HG03520 (cell line): Measurements from ENCODE around the gene SEC24D.

ENCODE experiments used
- ATAC-seq: cut with Tn5 transposase; IDR thresholded peaks from one replicate; pipeline ENCODE4 v1.9.1; 2021; ENCODE audit warnings: mild to moderate bottlenecking, moderate library complexity; ENCODE audit not compliant: unreplicated experiment

Gene SEC24D

DNA sequence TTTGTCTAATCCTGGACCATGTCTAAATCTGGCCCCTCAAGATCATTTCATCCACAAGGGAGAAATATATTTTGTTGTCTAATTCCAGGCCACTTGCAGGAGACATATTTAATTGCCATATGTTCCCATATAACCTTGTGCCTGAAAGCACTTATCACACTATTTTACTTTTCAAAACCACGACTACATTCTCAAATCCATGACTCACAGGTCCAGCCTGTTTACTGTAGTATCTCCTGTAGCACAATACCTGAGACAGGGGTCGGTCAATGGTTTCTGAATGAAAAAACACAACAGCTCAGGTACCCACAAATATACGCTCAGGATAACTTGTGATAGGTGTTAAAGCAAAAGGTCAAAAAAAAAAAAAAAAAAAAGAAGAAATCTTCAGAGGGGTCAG is 60.9 kb downstream of the SEC24D start:
- ATAC-seq, result no peak

DNA sequence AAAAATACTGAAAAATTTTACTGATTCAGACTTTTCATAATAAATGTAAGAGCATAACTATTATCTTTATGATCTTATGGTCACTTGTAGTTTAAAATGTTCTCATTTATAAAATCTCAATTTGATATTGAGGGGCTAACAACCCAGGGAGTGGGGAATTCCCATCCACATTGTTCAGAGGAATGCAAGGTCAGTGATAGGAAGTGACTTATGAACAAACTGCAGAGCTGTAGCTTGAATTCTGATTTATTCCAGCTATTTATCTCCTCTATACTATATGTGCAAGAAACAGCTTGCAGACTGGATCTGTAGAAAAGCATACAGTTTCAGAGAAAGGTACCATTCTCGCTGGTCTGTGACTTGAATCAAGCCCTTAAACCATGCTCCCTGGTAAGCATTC is 61.6 kb downstream of the SEC24D start:
- no peak for ATAC-seq

DNA sequence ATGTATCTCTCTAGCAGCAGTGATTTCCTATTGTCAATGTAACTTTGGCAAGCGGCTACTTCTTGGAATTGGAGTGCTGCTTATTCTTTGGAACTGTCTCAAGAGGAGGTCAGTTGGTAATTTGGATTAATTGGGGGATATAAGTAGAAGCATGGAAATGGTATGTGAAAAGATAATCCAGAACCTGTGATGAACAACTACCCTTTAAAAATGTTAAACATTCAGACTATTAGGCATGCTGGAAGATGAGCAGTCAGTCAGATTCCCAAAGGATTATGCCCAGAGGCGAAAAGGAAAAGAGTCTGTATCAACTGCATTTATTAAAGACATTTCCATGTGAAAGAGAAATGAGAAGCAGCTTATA is 62.5 kb downstream of the SEC24D start:
- no peak for ATAC-seq

DNA sequence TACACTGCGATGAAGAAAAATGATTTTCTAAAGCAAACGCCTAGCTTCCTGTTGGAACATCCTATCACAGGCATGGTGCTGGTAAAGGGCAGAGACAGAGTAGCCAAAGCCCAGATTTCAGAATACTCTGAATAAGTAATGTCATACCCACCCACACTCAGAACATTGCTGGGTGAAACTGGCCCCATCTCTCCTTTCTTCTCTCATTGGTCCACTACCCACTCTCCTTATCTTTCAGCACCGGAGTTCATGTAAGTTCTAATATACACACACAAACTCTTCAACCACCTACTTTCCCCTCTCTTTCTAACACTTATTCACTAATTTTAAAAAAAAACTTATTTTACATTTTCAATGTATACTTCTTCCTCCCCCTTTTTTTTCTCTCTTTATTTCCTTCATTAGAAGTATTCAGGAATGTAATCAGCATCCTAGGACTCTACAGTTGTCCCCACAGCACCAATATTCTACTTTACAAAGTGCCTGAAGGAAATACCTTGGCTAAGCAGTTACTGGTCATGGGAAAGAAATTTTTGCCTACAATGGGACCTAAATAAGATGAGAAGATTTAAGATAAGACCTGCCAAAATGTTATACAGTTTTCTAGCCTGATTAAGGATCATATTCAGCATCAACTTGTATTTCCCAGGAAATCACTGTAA is 63.0 kb downstream of the SEC24D start:
- ATAC-seq, result no peak

DNA sequence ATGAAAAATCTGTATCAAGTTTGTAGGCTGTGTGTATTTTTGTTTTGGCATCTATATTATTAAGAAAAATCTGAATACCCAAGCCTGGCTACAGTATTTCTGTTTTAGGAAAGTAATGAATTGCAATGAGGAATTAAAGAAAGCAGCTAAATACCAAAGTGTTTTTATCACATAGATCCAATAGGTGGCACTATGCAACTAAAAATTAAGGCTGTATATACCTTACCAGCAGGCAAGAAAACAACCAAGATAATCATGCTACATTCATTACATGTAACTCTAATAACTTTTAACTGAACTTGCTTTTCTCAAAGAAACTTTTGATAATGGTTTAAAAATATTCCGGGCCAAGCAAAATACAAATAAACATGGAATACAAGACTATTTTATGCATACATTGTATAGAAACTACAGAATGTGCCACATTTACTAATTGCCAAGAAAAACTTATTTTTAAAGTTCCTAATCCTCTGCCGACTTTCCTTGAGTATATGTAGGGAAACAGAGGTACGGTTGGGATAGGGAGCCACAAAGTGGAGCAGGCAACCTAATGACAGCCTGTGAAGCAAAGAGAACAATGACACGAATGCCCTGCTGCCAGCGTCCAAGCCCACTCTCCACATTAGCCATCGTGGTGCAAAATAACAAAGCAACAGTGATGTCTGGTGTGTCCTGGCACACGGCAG is 63.7 kb downstream of the SEC24D start:
- ATAC-seq, result peak; percentile 81

DNA sequence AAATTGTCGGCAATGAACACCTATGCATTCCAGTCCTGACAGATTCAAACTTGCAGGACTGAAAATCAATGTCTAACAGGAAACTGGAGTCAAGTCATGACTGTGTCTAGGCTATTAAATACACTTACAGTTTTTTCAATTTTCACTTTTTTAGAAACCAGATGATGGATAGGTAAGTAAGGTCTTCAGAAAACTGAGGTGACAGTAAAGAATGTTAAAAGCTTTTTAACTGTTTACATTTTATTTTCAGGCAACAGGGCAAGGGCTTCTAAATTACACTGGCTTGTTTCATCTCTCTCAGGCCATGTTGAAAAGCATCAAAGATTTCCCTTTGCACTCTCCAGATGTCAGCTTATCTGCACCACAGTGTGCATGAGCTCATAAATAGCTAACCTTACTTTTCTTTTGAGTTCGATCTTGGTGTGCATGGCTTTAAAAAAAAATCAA is 65.2 kb downstream of the SEC24D start:
- no peak for ATAC-seq

DNA sequence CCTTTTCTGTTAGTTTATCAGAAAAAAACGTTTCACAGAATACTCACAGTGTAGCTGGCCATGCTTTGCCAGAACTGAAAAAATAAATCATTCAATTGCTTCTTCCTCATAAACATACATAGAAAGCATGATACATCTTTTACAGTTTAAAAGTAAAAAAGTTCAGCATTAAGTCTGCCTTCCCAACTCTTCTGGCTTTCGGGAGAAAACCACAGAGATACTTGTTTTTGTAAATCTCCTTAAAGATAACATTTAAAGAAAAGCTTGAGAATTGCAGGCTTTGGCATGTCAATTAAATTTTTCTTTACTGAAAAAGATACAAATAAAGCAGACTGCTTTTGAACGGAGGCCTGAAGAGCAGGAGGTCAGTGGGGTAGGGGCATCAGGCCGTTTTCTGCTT is 66.8 kb downstream of the SEC24D start:
- no peak for ATAC-seq

DNA sequence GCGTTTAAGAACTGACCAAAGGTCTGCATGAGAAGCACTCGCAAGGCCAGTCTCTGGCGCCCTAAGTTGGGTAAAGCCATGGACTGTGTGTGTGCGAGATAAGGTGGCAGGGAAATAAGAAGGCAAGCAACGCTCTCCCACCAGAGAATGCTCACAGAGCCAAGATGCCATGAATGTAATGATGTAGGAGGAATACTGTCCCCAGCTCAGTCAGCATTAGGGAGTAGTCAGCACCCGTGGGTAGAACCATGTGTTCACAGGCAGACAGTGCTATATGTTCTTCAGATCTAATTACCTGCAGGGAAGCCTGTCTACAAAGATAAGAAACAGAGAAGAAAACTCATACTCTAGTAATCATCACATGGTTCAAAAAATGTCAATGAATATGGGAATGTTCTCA is 68.8 kb downstream of the SEC24D start:
- no peak for ATAC-seq

DNA sequence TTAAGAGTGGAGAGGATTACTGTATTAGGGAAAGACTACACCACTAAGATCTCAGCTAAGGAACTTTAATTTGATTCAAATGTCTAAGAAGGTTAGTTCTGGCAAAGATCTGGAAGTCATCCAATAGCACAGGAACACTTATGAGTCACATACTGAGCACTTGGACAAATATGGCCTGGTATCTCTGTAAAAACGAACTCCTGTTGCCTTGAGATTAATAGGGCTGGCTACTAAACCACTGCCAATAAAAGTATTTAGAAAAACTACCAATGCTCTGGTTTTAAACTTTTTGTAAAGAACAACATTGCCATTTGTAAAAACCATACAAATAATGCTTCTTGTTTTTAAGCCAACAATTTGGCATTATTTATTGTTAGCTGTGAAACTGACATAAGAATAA is 70.5 kb downstream of the SEC24D start:
- no peak for ATAC-seq

DNA sequence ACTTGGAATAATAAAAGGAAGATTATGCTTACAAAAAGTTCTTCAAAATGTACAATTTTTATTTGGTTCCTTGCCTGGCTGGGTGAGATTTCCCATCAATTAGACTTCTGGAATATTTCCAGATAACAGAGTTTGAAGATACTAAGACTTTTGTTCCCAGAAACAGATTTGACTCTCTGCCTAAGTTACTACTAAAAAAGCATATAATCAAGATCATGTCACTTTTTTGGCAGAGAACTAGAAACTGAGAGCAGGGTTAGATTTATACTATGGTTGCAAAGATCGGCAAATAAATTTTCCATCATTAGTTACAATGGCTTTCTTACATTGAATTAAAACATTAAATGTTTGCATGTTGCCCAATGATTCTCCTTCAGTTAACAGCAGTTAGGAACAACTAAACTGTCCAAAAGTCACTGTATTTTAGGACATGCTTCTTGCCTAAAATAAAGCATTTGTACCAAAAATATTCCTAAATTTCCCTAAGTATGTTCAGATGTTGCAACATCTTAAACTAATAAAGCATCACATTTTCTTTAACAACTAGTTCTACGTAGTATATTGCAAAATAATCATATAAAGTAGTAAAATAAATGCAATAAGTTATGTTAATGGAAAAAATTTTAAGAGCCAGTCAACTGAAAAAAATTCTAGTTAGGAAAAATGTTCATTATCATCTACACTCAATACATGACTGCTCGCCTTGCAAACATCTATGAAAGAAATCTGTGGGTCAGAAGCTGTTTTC is 73.0 kb downstream of the SEC24D start:
- no peak for ATAC-seq

DNA sequence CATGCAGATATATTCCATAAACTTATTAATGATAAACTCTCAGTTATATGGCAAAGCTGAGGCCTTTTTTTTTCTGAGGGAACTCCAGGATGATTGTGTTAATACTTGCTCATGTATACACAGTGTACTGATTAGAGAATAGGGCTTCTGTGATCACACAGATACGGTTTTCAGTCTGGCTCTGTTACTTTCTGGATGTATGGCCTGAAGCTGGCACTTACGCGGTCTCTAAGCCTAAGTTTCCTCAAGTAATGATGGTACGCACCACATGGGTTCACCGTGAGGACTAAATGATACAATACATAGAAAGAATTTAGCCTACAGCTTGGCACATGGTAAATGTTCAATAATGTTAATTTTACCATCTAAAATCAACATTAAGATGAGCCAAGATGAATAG is 73.8 kb downstream of the SEC24D start:
- no peak for ATAC-seq

DNA sequence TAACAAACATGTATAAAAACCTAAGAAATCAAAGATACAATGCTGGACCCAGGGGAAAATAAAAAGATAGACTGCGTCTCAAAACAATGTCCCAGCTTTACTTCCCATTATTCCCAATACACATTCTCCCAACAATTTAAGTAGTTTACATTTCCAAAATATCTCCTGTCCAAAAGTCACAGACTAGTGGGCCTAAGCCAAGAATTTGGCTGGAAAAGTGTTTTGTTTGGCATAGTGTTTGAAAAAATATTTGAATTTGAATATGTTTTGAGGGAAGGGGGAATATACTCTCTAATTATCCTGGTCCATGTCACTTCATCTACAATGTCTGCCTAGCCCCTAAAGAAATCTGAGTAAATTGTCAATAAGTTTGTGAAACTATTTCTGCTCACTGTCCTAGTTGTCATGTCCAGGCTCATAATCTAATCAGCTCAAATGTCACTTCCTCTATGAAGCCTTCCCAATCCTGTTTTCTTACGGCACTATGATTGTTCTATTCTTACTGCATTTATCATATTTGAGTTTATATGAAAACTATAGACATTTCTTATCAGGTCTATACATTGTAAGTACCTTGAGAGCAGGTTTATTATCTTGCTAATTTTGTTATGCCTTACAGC is 74.4 kb downstream of the SEC24D start:
- ATAC-seq, result no peak

DNA sequence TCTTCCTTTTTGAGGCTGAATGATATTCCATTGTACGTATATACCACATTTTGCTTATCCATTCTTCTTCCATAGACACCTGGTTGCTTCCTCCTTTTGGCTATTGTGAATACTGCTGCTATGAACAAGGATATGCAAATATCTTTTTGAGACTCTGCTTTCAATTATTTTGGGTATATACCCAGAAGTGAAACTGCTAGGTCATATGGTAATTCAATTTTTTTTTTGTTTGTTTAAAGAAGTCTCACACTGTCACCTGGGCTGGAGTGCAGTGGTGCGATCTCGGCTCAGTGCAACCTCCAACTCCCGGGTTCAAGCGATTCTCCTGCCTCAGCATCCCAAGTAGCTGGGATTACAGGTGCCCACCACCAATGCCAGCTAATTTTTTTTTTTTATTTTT is 75.4 kb downstream of the SEC24D start:
- peak; percentile 99 for ATAC-seq

DNA sequence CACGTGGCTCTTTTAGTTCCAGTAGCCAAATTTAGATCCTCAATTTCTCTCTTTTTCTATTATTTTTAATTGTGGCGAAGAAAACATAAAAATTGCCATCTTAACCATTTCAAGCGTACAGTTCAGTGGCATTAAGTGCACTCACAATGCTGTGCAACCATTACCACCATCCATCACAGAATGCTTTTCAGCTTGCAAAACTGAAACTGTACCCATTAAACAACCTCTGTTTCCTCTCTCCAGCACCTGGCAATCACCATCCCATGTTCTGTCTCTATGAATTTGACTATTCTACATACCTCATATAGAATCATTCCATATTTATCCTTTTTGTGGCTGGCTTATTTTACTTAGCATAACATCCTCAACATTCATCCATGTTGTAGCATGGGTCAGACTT is 75.8 kb downstream of the SEC24D start:
- ATAC-seq, result peak; percentile 17

DNA sequence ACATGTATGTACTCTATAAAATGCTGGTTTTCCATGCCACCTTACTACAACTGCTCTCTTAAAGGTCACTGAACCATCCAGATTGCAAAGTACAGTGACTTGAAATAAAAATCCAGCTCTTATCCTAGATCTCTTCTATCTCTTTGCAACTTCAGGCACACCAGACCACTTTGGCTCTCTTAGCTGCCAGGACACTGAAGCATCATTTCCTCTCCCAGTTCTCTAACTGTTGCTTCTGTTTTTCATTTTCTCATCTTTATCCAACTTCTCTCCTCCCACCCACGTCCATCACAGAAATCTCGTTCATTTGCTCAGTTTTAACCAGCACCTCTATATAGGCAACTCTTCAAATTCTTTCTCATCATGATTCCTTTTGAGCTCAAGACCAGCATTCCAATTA is 76.4 kb downstream of the SEC24D start:
- no peak for ATAC-seq

DNA sequence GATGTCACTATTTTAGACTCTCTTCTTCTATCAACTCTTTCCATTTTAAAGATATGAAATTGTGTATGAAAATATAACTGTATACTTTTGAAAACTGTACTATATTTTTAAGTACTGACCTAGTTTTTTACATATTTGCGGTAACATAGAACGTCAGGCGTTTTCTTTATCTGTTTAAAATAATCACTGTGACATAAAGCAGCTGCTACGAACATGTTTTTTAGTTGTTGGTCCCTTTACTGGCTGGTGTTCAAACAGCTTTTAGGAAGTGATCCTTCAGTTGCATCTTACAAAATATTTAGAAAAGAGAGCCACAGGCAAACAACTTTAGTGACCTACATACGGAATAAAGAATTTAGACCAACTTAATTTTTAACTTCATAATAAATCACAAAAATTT is 77.6 kb downstream of the SEC24D start:
- ATAC-seq, result no peak

DNA sequence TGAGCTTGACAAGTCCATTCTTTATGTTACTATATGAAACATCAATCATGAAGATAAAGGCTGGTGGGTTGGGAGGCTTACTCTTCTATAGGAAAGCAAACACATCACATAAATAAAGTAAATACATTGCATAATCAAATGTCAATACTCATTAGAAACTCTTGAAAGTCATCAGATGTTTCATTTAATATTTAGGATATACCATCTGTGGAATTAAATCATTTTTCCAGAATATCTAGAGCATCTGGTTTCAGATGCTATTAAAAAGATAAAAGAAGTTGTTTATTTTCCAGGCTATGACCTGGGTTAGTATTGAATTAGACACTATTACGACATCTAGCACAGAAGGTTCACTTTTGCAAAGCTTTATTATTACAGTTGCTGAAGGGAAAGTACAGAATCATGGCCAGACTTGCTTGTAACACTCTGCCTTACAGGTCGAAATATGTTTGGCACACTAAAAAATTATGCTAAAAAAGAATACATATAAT is 78.1 kb downstream of the SEC24D start:
- ATAC-seq, result no peak

DNA sequence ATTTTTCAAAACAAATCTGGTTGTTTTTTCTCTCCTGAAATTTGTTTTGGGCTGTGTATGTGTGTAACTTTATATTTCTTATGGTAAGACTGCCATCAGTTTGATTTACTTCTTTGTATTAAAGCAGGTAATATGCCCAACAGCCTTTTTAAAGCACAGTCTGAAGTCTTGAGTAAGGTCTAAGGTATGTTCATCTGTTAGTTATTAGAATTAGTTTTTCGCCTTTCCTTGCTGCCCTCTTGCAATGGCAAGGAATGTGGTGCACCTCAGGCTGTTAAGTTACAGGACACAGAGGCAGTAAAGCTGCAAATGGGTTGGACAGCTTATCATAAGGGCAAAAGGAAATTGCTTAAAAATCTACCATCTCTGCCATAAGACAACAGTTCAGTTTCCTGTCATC is 79.0 kb downstream of the SEC24D start:
- ATAC-seq, result no peak

DNA sequence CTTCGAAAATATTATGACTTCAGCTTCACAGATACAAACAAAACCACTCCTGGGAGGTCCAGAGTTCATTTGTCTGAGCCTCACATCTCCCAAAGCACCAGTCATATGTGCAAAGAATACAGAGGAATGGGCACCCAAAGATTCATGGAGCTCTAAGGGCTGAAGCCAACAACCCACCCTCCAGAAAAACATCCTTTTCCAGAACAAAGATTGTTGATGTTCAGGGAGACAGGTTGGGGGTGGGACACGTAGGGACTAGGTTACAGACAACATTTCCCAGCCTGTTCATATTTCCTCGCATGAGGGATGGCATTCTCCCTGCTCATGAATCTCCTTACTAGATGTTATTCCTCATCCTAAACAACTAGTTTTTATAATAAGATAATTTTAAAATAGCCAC is 79.5 kb downstream of the SEC24D start:
- ATAC-seq, result no peak

DNA sequence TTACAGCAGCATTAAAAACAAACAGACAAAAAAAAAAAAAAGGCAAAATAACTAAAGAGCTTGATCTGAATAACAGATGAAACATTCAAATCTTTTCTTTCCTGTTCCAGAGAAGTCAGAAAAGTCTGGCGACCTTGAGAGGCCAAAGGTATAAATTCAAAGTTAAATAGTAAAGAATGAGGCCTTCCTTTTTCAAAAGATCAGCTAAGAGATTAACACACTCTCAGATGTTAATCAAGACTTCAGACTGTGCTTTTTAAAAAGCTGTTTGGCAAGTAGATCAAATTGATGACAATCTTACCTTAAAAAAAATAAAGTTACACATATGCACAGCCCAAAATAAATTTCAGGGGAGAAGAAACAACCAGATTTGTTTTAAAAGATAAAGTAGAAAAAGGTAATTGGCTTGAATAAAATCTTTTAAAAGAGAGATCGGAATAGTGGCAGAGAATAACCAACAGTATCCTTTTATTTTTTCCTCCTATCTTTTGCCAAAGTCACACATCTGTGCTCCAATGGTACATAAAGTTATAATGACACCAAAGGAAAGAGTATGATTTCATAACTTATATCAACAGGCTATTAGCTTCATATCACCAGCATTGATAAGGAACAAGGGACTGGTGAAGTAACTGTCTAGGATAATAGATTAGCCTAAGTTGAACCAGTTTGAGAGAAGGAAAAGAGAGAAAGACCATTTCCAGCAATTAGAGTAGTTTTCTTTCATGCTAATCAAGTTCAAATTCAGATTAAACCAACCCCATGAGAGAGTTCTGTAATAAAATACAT is 80.3 kb downstream of the SEC24D start:
- ATAC-seq, result no peak

DNA sequence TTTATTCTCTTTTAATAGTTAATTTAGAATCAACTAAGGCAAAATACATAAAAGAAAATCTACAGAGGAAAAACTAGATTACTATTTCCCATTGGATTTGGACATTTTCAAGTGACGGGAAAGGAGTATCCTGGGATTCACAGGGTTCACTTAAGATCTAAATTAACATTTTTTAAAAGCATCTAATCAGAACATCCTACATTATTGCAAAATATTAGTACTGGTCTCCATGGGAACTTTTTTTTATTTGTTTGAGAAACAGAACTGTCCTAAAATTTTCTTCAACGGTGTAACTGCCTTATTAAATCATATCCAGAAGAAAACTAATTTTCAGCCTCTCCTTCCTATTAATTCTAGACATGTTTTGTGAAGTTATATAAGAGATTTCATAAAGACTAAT is 81.0 kb downstream of the SEC24D start:
- no peak for ATAC-seq
